ENCODE measurements around the gene MIDN. TPM values are rescaled to one million over a fixed set of nuclear protein-coding genes. Genes with fewer than 3 reads are reported as not detected.

Gene MIDN
- total RNA-seq, 1 experiment from 2014 or later: 15.6 TPM

DNA sequence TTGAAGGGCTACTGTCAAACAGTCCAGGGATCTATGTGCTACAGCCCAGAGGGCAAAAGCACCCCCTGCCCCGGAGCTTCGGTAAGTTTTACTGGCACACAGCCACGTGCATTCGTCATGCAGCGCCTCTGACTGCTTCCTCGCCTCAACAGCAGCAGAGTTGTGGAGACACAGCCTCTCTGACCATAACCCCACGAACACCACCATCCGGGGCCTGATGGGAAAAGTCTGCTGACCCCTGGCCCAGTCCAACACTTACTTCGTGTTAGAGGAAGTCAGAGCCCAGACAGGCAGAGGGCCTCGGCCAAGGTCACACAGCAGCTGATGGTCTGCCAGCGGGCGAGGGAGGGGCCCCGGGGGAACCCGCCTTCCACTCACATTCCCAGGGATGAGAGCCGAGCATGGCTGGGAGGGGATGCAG is 15.7 kb upstream of the MIDN start:
- no peak for DNase-seq (ENCODE audit: low read depth)

DNA sequence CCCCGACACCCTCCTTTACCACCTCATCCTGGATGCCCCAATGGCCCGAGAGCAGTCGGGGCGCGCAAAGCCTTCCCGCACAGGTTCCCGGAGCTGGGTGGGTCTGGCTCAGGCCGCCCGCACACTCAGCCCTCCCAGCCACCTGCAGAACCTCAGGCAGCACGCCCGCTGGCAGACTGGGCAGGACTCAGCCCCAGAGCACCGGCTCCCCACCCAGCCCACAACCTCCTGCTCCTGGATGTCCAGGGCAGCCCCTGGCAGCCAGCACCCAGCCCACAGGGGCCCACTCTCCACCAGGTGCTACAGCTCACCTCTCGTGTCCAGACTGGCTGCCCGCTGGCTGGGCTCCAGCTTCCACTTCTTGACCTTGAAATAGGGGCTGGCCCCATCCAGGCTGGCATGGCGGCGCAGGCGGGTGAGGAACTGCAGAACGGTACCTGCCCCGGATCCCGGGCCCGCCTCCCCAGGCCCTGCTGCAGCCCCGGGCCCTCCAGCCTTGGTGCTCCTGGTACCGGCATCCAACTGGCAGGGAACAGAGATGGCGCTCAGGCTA is 15.2 kb upstream of the MIDN start:
- no peak for DNase-seq (ENCODE audit: low read depth)

DNA sequence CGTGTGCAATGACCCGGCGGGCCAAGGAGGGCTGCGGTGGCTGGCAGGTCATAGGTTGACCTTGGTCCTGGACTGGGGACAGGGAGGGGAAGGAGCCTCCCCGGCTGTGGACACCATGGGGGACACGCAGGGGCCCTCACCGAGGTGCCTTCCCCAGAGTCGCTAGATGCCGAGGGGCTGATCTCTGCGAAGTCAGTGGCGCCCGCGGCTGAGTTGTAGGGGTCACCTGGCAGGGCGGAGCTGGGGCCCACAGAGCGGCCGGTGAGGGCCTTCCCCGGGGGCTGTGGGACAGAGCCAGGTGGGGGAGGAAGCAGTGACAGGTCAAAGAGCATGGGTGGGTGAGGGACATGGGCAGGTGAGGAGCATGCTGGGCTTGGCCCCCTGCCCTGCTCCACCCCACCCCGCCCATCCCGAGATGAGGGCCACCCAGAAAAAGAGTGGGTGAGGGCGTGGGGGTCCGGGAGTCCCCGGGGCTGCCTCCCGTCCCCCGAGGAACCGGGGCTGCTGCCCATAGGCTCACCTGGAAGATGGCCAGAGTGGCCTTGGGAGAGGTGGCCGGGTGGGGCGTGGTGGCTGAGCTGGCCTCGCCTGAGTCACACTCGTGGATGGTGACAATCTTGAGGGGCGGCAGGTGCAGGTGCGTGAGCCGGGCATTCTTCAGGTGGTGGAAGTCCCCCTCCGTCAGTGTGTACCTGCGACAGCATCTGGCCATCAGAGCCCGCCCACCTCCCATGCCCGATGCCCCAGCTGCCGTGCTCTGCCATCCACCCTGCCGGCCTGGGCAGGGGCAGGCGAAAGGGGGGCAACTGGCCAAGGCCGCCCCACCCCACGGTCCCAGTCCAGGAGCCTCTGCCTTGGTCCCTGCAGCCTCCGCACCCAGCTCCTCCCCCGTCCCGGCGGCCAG is 14.1 kb upstream of the MIDN start:
- no peak for DNase-seq (ENCODE audit: low read depth)

DNA sequence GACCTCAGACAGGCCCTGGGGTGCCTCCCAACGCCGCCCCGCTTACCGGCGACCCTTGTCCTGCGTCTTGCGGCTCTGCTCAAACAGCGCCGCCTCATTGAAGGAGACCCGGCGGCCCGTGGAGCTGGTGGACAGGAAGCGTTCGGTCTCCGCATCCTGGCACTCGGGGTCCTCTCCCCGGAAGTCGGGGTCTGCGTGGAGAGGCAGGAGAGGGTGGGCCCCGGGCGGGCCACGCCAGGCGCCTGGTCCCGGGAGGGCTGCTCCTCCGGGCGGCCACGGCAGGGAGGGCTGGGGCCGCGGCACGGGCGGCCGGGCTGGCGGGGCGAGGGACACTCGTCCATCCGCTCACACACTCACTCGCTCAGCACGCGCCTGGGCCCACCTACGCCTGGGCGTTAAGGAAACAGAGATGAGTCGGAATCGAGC is 13.4 kb upstream of the MIDN start:
- DNase-seq (ENCODE audit: low read depth): no peak

DNA sequence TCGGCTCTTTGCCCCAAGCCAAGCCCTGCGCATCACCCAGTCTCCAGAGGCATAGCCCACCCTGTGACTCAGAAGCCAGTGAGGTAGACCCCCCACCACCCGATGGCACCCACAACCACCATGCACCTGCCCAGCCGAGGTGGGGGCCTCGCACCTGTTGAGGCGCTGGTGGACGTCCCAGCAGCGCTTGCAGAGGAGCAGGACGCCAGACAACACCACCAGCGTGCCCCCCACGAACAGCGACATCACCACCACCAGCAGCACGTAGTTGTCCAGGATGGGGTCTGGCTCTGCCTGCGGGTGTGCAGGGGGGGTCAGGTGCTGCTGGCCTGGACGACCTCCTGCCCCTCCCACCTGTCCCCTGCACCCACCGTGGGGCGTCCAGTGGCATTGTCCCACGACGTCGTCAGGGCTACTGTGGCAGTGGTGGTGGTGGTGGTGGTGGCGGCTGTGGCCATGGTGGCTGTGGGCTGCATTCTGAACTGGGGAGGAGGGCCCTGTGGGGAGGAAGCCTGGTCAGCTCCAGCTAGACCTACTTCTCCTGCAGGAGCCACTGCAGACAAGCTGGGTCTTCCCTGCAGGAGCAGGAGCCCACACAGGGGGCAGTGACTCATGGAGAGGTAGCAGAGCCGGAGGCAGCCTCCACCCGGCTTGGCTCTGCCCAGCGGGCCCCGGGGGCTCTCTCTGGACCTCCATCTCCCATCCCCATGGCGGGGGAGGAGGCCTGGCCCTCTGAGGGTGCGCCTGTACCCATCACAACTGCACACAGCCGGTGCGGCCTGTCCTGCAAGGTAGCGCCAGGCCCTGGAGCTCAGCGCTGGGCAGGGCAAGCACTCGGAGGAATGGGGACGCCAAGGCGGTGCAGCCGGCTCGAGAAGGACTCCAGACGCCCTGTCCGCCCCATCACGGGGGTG is 12.5 kb upstream of the MIDN start:
- DNase-seq (ENCODE audit: low read depth): no peak

DNA sequence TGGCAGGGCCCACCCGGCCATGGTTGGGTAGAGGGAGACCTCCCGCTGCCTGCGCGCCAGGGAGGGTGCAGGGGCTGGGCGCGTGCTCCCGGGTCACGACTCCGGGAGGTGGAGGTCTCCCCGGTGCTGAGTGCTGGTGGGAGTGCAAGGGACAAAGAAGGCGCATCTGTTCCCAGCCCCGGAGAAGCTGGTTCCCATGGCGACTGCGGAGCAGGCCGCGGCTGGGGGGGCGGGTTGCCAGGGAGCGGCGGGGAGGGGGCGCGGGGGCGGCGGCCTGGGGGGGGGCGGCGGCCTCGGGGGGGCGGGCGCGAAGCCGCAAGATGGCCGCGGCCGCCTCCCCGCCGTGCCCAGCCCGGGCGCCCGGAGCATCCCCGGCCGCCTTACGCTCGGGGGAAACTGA is 11.8 kb upstream of the MIDN start:
- DNase-seq (ENCODE audit: low read depth): no peak

DNA sequence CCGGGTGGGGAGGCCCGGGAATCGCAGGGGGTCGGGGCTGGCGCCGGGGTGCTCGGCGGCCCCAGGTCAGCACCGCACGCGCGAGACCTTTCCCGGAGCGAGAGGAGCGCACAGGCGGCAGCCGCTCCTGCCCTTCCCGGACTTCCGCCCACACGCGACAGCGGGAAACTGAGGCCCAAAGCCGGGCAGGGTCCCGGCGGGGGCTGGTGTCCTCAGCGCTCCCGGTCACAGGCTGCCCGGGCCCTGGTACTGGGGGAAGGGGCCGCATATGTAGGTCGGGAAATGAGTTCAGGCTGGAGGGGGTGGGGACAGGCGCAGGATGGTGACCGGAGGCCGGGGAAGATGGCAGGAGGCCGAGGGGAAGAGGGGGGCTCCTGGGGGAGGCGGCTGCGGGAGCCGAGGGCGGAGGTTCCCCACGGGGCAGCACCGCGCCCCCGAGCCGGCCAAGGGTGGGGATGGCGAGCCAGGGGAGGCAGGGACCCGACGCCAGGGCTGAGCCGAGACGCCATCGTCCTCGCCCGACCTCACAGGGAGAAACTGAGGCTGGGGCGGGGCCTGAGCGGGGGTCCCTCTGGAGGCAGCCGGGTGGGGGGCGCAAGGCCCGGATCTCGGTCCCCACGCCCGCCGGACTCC is 11.2 kb upstream of the MIDN start:
- no peak for DNase-seq (ENCODE audit: low read depth)

DNA sequence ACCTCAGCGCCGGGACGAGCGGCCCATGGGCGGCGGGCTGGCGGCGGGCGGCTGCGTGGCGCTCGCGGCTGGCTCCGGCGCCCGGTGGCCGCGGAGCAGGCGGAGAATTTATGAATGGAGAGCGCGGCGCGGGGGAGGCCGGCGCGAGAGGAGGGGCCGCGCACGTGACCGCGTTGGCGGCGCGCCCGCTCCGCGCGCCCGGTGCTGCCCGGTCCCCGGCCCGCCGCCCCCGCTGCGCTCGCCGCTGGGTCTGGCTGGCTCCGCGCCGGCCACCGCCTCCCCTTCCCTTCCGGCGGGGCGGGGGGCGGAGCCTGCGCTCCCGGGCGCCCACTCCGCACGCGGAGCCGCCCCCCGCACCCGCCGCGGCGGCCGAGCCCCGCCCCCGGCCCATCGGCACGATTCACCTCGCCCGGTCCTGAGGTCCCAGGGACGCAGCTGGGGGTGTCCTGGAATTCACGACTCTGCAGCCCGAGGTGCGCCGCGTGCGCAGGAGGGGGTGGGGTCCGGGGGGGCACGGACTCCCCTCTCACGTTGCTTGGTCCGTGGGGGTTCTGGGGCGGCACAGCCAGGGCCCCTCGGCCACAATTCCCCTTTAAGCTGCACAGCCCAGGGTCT is 10.5 kb upstream of the MIDN start, which contains the start of gene CBARP:
Gene CBARP (minus strand): TSS at position 252 of the 615 bp plus-strand sequence. CDS start 1,905 bp downstream, outside the sequence.
- no peak for DNase-seq (ENCODE audit: low read depth)

DNA sequence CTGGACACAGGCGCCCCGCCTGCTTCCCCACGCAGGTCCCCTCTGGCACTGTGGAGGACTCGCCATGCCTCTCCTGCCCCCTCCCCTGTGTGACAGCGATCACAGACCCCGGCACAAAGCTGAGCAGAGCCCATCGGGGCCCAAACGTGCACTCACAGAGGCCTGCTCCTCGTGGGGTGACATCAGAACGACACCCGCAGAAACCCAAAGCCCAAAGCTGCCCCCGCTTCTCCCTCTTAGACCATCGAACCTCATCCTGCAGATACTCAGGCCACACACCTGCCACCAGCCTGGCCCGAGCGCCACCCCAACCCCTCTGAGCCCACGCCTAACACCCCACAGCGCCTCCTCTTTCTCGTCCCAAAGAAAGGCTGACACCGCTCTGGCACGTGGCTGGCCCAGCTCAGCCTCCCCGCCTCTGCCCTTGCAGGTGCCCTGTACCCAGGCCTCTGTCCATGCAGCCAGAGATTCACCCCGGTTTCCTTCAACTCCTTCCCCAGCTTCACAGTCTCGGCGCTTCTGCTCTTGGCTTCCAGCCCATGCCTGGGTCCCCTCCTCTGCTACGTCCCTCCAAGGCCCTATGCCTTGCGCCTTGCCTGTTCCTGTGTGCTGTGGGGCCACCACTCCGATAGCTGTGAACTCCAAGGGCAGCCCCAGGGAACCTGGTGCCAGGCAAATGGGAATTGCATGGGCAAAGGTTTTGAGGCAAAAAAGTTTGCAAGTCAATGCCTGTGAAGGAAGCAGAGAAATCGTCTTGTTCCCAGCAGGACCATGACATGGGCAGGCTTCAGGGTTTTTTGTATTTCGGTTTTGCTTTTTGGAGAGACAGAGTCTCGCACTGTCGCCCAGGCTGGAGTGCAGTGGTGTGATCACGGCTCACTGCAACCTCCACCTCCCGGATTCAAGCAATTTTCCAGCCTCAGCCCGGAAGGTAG is 9.7 kb upstream of the MIDN start:
- no peak for DNase-seq (ENCODE audit: low read depth)

DNA sequence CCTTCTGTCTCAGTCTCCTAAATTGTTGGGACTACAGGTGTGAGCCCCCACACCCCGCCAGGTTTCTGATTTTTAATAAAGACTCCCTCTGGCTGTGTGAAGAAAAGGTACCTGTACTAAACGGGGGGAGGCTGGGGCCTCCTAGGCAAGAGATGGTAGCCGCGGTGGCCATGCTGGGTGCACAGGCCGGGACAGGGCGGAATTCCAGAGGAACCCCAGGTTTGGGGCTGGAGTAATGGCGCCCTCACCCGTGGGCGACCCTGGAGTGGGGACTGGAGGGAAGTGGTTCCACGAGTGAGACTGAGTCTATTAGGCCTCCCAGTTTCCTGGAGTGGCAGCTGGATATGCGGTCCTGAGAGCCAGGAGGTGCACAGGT is 9.0 kb upstream of the MIDN start:
- no peak for DNase-seq (ENCODE audit: low read depth)

DNA sequence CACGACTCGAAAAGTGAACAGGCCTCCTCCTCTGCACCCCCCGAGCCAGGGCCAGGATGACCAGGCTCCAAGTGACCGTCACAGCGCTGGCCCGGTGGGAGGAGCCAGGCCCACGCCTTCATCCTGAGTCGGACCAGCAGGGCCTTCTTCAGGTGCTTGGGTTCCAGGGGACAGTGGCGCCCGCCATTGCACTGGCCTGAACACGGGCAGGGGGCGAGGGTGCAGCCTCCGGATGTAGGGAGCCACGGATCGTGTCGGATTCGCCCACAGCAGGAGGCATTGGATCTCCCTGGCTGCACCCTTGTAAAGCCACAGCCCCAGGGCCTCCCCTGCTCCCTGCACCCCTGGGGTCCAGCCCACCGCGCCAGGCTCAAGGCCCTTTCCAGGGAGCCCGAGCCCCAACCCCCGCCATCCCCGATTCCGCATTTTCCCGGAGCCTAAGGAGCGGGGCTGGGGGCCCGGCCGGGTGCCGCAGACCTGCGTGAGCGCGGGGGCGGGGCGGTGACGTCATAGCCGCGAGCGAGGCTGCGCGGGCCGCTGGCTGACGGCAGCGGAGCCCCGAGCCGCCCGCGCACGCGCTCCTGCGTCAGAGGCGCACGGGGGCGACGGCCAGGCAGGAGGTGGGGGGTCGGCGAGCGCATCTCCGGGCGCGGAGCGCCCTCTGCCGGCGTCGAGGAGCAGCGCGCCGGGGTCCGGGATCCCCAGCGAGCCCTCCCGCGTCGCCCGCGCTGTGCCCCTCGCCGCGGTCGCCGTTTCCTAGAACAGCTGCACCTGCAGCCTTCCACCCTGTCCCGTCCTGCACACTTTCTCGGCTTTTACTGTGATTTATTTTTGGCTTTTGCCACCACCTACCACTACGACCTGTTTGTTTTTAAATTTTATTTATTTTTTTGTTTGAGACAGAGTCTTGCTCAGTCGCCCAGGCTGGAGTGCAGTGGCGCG is 8.3 kb upstream of the MIDN start:
- peak; percentile 85 for DNase-seq (ENCODE audit: low read depth)

DNA sequence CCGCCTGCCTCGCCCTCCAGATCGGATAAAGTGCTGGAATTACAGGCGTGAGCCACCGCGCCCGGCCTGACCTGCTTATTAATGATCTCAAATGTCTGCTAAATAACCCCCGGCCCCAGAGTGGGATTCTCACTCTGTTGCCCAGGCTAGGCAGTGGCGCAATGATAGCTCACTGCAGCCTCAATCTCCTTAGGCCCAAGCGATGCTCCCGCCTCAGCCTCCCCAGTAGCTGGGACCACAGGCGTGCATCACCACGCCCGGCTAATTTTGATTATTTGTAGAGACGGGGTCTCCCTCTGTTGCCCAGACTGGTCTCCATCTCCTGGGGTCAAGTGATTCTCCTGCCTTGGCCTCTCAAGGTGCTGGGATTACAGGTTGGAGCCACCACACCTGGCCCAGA is 7.5 kb upstream of the MIDN start:
- no peak for DNase-seq (ENCODE audit: low read depth)

DNA sequence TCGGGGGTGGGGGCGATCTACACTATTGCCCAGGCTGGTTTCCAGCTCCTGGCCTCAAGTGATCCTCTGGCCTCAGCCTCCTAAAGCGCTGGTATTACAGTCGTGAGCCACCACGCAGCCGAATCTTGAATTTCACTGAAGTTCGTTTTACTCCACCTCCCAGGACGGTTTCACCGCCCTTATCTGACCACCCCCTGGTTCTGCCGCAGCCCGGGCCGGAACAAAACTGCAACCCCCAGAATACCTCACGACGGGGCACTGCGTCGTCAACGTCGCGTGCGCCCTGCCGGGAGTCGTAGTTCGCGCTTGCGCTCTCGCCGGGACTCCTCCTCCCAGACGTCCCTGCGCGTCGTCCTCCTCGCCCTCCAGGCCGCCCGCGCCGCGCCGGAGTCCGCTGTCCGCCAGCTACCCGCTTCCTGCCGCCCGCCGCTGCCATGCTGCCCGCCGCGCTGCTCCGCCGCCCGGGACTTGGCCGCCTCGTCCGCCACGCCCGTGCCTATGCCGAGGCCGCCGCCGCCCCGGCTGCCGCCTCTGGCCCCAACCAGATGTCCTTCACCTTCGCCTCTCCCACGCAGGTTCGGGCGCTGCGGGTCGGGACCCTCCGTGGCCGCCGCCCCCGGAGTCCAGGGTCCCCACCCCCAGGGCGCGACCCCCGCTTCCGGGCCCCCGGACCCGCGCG is 6.8 kb upstream of the MIDN start, which contains the start of gene ATP5F1D:
Gene ATP5F1D (plus strand): TSS at position 335 of the 679 bp plus-strand sequence. CDS start 100 bp downstream, at position 435.
- peak; percentile 94 for DNase-seq (ENCODE audit: low read depth)

DNA sequence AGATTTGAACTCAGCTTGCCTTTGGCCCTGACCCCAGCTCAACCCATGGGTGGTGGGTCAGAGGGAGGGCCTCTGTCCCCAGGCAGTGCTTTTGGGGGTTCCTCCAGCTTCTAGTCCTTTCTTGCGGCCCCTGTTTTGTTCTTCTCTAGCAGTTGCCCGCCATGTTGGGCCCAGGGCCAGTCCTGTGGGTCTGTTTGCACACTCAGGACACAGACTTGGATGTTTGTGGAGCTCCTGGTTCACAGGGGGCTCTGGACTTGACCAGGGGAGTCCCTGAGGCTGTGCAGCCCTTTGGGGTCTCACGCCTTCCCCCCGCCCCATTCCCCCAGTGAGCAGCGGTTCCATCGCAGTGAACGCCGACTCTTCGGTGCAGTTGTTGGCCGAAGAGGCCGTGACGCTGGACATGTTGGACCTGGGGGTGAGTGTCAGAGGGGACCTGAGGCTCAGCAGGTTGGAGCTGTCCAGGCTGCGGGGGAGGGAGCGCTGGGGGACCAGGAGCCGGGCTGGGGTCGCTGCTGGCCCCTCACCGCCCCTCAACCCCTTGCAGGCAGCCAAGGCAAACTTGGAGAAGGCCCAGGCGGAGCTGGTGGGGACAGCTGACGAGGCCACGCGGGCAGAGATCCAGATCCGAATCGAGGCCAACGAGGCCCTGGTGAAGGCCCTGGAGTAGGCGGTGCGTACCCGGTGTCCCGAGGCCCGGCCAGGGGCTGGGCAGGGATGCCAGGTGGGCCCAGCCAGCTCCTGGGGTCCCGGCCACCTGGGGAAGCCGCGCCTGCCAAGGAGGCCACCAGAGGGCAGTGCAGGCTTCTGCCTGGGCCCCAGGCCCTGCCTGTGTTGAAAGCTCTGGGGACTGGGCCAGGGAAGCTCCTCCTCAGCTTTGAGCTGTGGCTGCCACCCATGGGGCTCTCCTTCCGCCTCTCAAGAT is 4.4 kb upstream of the MIDN start:
- DNase-seq (ENCODE audit: low read depth): peak; percentile 76

DNA sequence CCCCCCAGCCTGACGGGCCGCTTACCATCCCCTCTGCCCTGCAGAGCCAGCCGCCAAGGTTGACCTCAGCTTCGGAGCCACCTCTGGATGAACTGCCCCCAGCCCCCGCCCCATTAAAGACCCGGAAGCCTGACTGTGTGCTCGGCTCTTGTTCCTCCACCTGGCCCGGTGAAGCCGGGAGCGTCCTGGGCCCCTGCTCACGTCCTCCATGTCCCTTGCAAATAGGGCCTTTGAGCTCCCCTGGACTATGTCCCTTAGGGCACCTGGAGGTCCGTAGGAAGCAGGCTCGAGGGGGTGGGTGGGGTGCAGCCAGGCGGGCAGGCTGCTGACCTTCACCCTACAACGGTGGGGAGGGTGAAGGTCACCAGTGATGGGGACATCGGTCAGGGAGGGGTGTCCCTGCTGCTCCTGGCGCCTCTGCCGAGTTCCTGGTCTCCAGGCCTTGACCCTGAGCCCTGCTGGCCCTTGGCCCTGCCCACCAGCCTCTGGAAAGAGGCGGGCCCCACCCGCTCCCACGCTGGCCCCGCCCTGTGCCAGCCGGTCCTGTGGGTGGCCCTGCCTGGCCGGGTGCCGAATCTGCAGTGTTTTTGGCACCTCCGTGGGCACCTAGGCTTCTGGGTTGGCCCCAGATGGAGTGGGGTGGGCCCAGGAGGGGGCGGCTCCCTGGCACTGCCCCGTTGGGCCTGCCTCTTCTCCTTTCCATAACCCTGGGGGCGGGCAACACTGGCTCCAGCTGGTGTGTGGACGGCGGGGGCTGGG is 3.5 kb upstream of the MIDN start:
- DNase-seq (ENCODE audit: low read depth): peak; percentile 41
